Ovary (tissue), 9 donors: Measurements from ENCODE around the gene RAB3D. TPM values are rescaled to one million over a fixed set of nuclear protein-coding genes. Genes with fewer than 3 reads are reported as not detected.
"Not testable (repeated sequence)": the region's sequence is repeated elsewhere in the genome, so short reads cannot be mapped to it uniquely, and the experiment has no call there.

Experiments
- DNase-seq, 5 donors: peaks; one replicate each; pipeline ENCODE4 v3.0.0-alpha.2; 2019 to 2020
- H3K27ac ChIP-seq, 2 donors: fragments of 200-600 bp; one replicate each; pipeline versions ENCODE4 v1.5.1 to v1.8.0; 2019 to 2022
- H3K27me3 ChIP-seq: fragments of 200-600 bp; one replicate; pipeline ENCODE4 v1.8.0; 2022
- H3K36me3 ChIP-seq: fragments of 200-600 bp; sonication (generic); one replicate; pipeline ENCODE4 v1.5.1; 2019
- H3K4me1 ChIP-seq: one replicate; pipeline ENCODE4 v1.8.1; 2013; ENCODE audit warnings: mild to moderate bottlenecking, moderate library complexity; ENCODE audit not compliant: insufficient read depth
- H3K4me3 ChIP-seq: fragments of 200-600 bp; sonication (generic); one replicate; pipeline ENCODE4 v1.5.1; 2017
- H3K9me3 ChIP-seq, 2 donors: fragments of 200-600 bp in 1 of 2; sonication (generic) in 1 of 2; one replicate each; pipeline versions ENCODE4 v1.5.1 to v1.8.1; 2013 to 2019; ENCODE audit warnings: mild to moderate bottlenecking in 1 of 2, moderate library complexity in 1 of 2
- CTCF ChIP-seq, 3 donors: fragments of 450-650 bp in 2 of 3; fragments of 200-600 bp in 1 of 3; IDR thresholded peaks; one replicate each; pipeline versions ENCODE4 v1.5.1 to v1.8.0; 2016 to 2022; ENCODE audit warnings: antibody characterized with exemption in 3 of 3, mild to moderate bottlenecking in 1 of 3
- EP300 ChIP-seq: sonication (generic); formaldehyde crosslinking; IDR thresholded peaks from one replicate; pipeline ENCODE4 v1.6.1; 2017; ENCODE audit warnings: antibody characterized with exemption
- POLR2A ChIP-seq: fragments of 450-650 bp; IDR thresholded peaks from one replicate; pipeline ENCODE4 v1.6.1; 2017; ENCODE audit warnings: antibody characterized with exemption, mild to moderate bottlenecking, moderate library complexity
- WGBS, 3 donors: extraction: QIAGEN DNeasy Blood & Tissue Kit in 1 of 3; methylation state at CpG; one replicate each; pipeline versions ENCODE4 v1.1.5 to v1.1.7; 2013 to 2017; 5-methylcytosine and 5-hydroxymethylcytosine counted together
- intact Hi-C, 4 donors: fragments of 100-400 bp; cut with DNase I; formaldehyde crosslinking; loops; one replicate each; pipeline versions ENCODE4 v1.11.0 to v1.15.1; 2022 to 2023
- polyA plus RNA-seq, 2 donors: library from polyadenylated mRNA; stranded (reverse); fragments of 200-250 nt in 1 of 2; fragments of 350-450 nt in 1 of 2; fragmentation: Illumina TruSeq in 1 of 2; extraction: RNeasy Lipid Tissue Mini Kit (QIAGEN cat#74804) in 1 of 2; gene quantifications; one replicate each; pipeline ENCODE4 v1.2.3, GENCODE V29; 2013 to 2014
- total RNA-seq, 7 donors: library from RNA; depleted of rRNA in 2 of 7; stranded (reverse); fragments of >200 nt in 2 of 7; fragmentation: NEBNext Ultra II Directional in 3 of 7; extraction: Animal tissue kit (Norgen Biotek cat#: 25700) in 3 of 7; gene quantifications; one replicate each; pipeline versions ENCODE4 v1.1.0 to v1.2.4, GENCODE V29; 2016 to 2023
- donor health status: DM: no; HTN: no; CAD: no; lungs with moderate emphysema.
- donor health status: DM: no; HTN: no; CAD: no.
- donor health status: Bipolar disorder and iron deficiency.
- donor health status: DM: yes; HTN: yes; CAD: no.
- donor health status: DM: no; HTN: no; CAD: no.
- donor health status: DM: yes; HTN: yes; CAD: no.

Gene RAB3D
- total and polyA plus RNA-seq, 9 donors = 4.7 to 27.2 (median 16.5) TPM

- DNase-seq = peak in 1 of 5 donors; percentile 39
- WGBS, 3 donors = 35 to 50% (median 43%) methylated on average over 21 of the region's 21 CpGs
- no peaks in the 10 kb centered on the region for H3K36me3 ChIP-seq
- peaks cover 8% of the 10 kb centered on the region for H3K4me1 ChIP-seq
- intact Hi-C loops = loop anchor here in 1 of 4 donors (5.0 kb wide), 1 partner anchor 46 kb away; no protein-coding TSS in a partner anchor
- peak overlapping the region; percentile 95 for H3K4me3 ChIP-seq
- peak overlapping the region; percentile 78 to 80 for H3K27ac ChIP-seq
- no peaks in the 10 kb centered on the region for H3K27me3 ChIP-seq
- TF ChIP-seq EP300 = no peak
- no peak for TF ChIP-seq POLR2A
- TF ChIP-seq CTCF (IDR thresholded peaks at IDR 0.05) = no peak
- H3K9me3 ChIP-seq = no peaks in the 10 kb centered on the region
These were observed 746 bp downstream of the RAB3D start for GRCh38 chr19:11338569-11339253.

- no peaks in the 10 kb centered on the region for H3K9me3 ChIP-seq
- H3K27ac ChIP-seq = no peak overlapping the region
- no peak for TF ChIP-seq POLR2A
- TF ChIP-seq CTCF (IDR thresholded peaks at IDR 0.05) = no peak
- TF ChIP-seq EP300 = no peak
- H3K4me1 ChIP-seq = peaks cover 4% of the 10 kb centered on the region
- H3K36me3 ChIP-seq = no peaks in the 10 kb centered on the region
- intact Hi-C loops = loop anchor here in 1 of 4 donors (5.0 kb wide), 1 partner anchor 46 kb away; no protein-coding TSS in a partner anchor
- WGBS, 3 donors = 94 to 98% (median 96%) methylated on average over 7 of the region's 7 CpGs
- no peak overlapping the region for H3K4me3 ChIP-seq
- H3K27me3 ChIP-seq = no peaks in the 10 kb centered on the region
- DNase-seq = no peak
These were observed 1.3 kb downstream of the RAB3D start for GRCh38 chr19:11338121-11338520.

GRCh38 chr19:11337080-11337479, 2.4 kb downstream of the RAB3D start:
- Histone ChIP-seq H3K27me3 (no peaks in the 10 kb centered on the region), H3K4me3 (no peak overlapping the region), H3K27ac (no peak overlapping the region), H3K36me3 (no peaks in the 10 kb centered on the region), H3K9me3 (no peaks in the 10 kb centered on the region), H3K4me1 (peaks cover 4% of the 10 kb centered on the region)
- TF ChIP-seq EP300 = no peak
- no peak for TF ChIP-seq CTCF (IDR thresholded peaks at IDR 0.05)
- TF ChIP-seq POLR2A = no peak
- 77 to 84% (median 84%) methylated on average over 14 of the region's 14 CpGs for WGBS, 3 donors
- intact Hi-C loops = loop anchor here in 1 of 4 donors (5.0 kb wide), 1 partner anchor 45 kb away; no protein-coding TSS in a partner anchor
- DNase-seq = peak in 1 of 5 donors; percentile 23

GRCh38 chr19:11335449-11336146, 3.9 kb downstream of the RAB3D start:
- no peaks in the 10 kb centered on the region for H3K36me3 ChIP-seq
- intact Hi-C loops = loop anchor here in 1 of 4 donors (5.0 kb wide), 1 partner anchor 43 kb away; no protein-coding TSS in a partner anchor

GRCh38 chr19:11333838-11334237, 5.6 kb downstream of the RAB3D start:
- H3K4me1 ChIP-seq, H3K4me3 ChIP-seq, intact Hi-C loops, H3K9me3 ChIP-seq, H3K27ac ChIP-seq, H3K36me3 ChIP-seq, H3K27me3 ChIP-seq: not testable (repeated sequence)
- DNase-seq = peak in 1 of 5 donors; percentile 8
- WGBS, 3 donors = 81 to 86% (median 81%) methylated on average over 9 of the region's 9 CpGs

More at GRCh38 chr19:11335449-11336146, 3.9 kb downstream of the RAB3D start:
- no peaks in the 10 kb centered on the region for H3K9me3 ChIP-seq
- 88 to 92% (median 90%) methylated on average over 17 of the region's 17 CpGs for WGBS, 3 donors
- TF ChIP-seq POLR2A = no peak
- no peak for TF ChIP-seq EP300
- TF ChIP-seq CTCF (IDR thresholded peaks at IDR 0.05) = no peak
- DNase-seq = peak in 1 of 5 donors; percentile 8
- no peaks in the 10 kb centered on the region for H3K27me3 ChIP-seq
- peaks cover 4% of the 10 kb centered on the region for H3K4me1 ChIP-seq
- H3K4me3 ChIP-seq = no peak overlapping the region
- no peak overlapping the region for H3K27ac ChIP-seq
